ENCODE data around the gene RPRD1B. TPM values are rescaled to one million over a fixed set of nuclear protein-coding genes. Genes with fewer than 3 reads are reported as not detected.

The RPRD1B gene
- total RNA-seq (2022; extraction: Qiagen RNA extraction), result 23.3 to 26.4 TPM (median 24.8 TPM) in 5 replicates

GRCh38 chr20:38033330-38034107, at the start of gene RPRD1B, which contains the start of gene TTI1:
TSS of gene RPRD1B (plus strand) at chr20:38033746. CDS start at chr20:38033948, 202 bp downstream.
TSS of gene TTI1 (minus strand) at chr20:38033456. CDS start at chr20:38013816, 19,640 bp downstream.

Other genes with a start within 250 kb of the RPRD1B start
- 5.8 to 10.5 TPM (median 8.8 TPM) in 5 replicates for gene VSTM2L, start 130.6 kb upstream of the RPRD1B start, total RNA-seq (2022; extraction: Qiagen RNA extraction)
- gene TTI1, start 290 bp upstream of the RPRD1B start, total RNA-seq (2022; extraction: Qiagen RNA extraction), result 21.1 to 22.4 TPM (median 21.9 TPM) in 5 replicates
- 302 to 496 TPM (median 426 TPM) in 5 replicates for gene TGM2, start 131.5 kb downstream of the RPRD1B start, total RNA-seq (2022; extraction: Qiagen RNA extraction)
- 0.06 to 0.19 TPM (median 0.13 TPM) in 5 replicates for gene KIAA1755, start 227.0 kb downstream of the RPRD1B start, total RNA-seq (2022; extraction: Qiagen RNA extraction)

Data from A549 treated with CORT108297 at 1 μM for 4 hours (cell line).